ENCODE measurements around the gene PRKD2. TPM values are rescaled to one million over a fixed set of nuclear protein-coding genes. Genes with fewer than 3 reads are reported as not detected.
A peak's percentile ranks its signal among the peaks of the same experiment; 100 is the strongest.

The PRKD2 gene
- total RNA-seq, 1 experiment from 2014 or later, result 100 TPM

DNA sequence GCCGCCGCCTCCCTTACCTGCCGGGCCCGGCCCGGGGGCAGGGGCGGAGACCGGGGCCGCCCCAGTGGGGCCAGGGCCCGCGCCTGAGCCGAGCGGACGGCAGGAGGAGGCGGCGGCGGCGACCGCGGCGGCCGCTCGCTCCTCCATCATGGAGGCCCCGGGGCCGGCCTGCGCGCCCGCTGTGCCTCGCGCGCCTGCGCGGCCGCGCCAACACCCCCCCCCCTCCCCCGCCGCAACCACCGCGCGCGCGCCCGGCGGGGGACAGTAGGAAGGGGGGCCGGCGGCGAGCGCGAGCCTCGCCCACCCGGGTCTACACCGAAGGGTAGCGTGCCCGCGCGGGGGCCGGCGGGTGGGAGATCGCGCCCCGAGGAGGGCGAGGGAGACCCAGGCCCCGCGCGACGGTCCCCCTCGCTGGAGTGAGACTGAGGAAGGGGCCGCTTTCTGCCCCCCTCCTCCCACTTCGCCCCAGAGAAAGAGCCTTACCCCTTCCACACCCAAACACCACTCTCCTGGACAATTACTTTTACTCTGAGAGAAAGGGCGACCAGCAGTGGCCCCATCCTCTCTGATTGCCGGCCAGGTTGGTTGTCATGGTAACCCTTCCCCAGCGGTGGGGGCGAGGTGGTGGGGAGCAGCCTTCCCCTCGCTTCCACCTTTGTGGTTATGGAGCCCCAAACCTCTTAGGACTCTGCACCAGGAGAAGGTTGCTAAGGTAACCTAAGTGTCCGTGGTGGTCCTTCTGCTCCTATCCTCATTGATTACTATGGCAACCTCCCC lies 29.6 kb upstream of the PRKD2 start, which contains the start of gene STRN4:
Gene STRN4, minus strand, starts transcription at position 170 of the 777 bp plus-strand sequence. Its CDS starts 20 bp downstream, at position 150.
- peaks cover 6% of the 10 kb centered on the region for H3K36me3 Mint-ChIP-seq
- TF ChIP-seq CBFB (CRISPR knock-in tag; IDR thresholded peaks at IDR 0.05; ENCODE audit: low read depth), result 0 out of 2 replicates have a peak, but pooled peaks have one; percentile 46
- TF ChIP-seq, protein P1, sequence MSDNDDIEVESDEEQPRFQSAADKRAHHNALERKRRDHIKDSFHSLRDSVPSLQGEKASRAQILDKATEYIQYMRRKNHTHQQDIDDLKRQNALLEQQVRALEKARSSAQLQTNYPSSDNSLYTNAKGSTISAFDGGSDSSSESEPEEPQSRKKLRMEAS (CRISPR knock-in tag; IDR thresholded peaks at IDR 0.05), result 0 out of 2 replicates have a peak, but pooled peaks have one; percentile 33
- TF ChIP-seq, protein P2, sequence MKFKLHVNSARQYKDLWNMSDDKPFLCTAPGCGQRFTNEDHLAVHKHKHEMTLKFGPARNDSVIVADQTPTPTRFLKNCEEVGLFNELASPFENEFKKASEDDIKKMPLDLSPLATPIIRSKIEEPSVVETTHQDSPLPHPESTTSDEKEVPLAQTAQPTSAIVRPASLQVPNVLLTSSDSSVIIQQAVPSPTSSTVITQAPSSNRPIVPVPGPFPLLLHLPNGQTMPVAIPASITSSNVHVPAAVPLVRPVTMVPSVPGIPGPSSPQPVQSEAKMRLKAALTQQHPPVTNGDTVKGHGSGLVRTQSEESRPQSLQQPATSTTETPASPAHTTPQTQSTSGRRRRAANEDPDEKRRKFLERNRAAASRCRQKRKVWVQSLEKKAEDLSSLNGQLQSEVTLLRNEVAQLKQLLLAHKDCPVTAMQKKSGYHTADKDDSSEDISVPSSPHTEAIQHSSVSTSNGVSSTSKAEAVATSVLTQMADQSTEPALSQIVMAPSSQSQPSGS (CRISPR knock-in tag; IDR thresholded peaks at IDR 0.05; ENCODE audit: borderline replicate concordance, low read depth), result no peak
- TF ChIP-seq FOXJ3 (CRISPR knock-in tag; IDR thresholded peaks at IDR 0.05; ENCODE audit: borderline replicate concordance), result no peak
- TF ChIP-seq, protein P3, sequence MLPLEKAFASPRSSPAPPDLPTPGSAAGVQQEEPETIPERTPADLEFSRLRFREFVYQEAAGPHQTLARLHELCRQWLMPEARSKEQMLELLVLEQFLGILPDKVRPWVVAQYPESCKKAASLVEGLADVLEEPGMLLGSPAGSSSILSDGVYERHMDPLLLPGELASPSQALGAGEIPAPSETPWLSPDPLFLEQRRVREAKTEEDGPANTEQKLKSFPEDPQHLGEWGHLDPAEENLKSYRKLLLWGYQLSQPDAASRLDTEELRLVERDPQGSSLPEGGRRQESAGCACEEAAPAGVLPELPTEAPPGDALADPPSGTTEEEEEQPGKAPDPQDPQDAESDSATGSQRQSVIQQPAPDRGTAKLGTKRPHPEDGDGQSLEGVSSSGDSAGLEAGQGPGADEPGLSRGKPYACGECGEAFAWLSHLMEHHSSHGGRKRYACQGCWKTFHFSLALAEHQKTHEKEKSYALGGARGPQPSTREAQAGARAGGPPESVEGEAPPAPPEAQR (CRISPR knock-in tag; IDR thresholded peaks at IDR 0.05), result no peak
- H3K4me3 Mint-ChIP-seq, result peak within 1 kb of the TSS; percentile 96
- H3K27me3 Mint-ChIP-seq (ENCODE audit: low read depth), result no peaks in the 10 kb centered on the region
- DNase-seq (ENCODE audit: low spot score) (peak; percentile 54), ATAC-seq (peak; percentile 15)
- no peaks in the 10 kb centered on the region for H3K9me3 Mint-ChIP-seq
- ChIA-PET CTCF (interaction anchor here (0.7 to 1.1 kb wide), 3 partner anchors 7 to 20 kb away, joined by 3 to 5 read pairs (median 4); no protein-coding TSS in a partner anchor), POLR2A (interaction anchor here (1.2 kb wide), 1 partner anchor 9 kb away, joined by 3 read pairs; no protein-coding TSS in a partner anchor)
- H3K27ac Mint-ChIP-seq, result peak within 1 kb of the TSS; percentile 84
- H3K4me1 Mint-ChIP-seq, result peaks cover 41% of the 10 kb centered on the region

DNA sequence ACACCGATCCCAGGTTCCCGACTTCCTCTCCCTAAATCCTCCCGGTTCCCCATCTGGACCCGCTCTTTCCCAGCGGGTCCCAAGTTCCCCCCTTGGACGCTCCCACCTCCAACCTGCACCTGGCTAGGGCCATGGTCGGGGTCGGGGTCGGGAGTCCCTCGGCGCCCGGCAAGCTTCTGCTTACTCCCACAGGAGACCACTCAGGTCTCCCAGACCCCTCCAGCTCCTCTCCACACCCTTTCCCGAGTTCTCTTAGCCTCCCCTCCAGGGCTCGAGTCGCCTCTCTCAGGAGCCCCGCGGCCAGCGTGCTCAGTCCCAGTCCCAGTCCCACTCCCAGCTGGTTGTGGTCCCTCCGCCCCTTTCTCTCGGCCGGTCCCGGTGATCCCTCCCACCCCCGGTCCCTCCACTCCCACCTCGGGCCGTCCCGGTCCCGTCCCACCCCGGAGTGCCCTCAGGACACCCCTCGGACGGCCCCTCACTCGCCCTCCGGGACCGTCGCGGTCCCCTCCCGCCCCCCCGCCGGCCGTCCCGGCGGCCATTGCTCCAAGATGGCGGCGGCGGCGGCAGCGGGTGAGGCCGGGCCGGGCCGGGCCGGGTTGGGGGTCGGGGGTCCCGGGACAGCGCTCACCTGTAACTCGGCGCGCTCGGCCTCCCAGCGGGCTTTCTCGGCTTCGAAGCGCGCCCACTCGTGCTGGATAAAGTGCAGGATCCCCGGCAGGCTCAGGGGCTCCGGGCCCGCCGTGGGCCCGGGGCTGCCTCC lies 28.8 kb upstream of the PRKD2 start, which contains the start of gene FKRP:
Gene FKRP, plus strand, starts transcription at position 537 of the 760 bp plus-strand sequence. CDS start 9,394 bp downstream, outside the sequence.
- CTCF ChIA-PET, result interaction anchor here (0.6 to 1.4 kb wide), 9 partner anchors 8 to 268 kb away, joined by 3 to 6 read pairs (median 3); no protein-coding TSS in a partner anchor
- POLR2A ChIA-PET, result interaction anchor here (1.2 kb wide), 1 partner anchor 8 kb away, joined by 3 read pairs; no protein-coding TSS in a partner anchor
- DNase-seq (ENCODE audit: low spot score), result peak; percentile 47

More for the DNA sequence above, 28.8 kb upstream of the PRKD2 start, which contains the start of gene FKRP:
- peak within 1 kb of the TSS; percentile 96 for H3K4me3 Mint-ChIP-seq
- peaks cover 46% of the 10 kb centered on the region for H3K4me1 Mint-ChIP-seq
- no peaks in the 10 kb centered on the region for H3K27me3 Mint-ChIP-seq (ENCODE audit: low read depth)
- TF ChIP-seq HMGA2 (CRISPR knock-in tag; IDR thresholded peaks at IDR 0.05), result no peak
- TF ChIP-seq, protein P4, sequence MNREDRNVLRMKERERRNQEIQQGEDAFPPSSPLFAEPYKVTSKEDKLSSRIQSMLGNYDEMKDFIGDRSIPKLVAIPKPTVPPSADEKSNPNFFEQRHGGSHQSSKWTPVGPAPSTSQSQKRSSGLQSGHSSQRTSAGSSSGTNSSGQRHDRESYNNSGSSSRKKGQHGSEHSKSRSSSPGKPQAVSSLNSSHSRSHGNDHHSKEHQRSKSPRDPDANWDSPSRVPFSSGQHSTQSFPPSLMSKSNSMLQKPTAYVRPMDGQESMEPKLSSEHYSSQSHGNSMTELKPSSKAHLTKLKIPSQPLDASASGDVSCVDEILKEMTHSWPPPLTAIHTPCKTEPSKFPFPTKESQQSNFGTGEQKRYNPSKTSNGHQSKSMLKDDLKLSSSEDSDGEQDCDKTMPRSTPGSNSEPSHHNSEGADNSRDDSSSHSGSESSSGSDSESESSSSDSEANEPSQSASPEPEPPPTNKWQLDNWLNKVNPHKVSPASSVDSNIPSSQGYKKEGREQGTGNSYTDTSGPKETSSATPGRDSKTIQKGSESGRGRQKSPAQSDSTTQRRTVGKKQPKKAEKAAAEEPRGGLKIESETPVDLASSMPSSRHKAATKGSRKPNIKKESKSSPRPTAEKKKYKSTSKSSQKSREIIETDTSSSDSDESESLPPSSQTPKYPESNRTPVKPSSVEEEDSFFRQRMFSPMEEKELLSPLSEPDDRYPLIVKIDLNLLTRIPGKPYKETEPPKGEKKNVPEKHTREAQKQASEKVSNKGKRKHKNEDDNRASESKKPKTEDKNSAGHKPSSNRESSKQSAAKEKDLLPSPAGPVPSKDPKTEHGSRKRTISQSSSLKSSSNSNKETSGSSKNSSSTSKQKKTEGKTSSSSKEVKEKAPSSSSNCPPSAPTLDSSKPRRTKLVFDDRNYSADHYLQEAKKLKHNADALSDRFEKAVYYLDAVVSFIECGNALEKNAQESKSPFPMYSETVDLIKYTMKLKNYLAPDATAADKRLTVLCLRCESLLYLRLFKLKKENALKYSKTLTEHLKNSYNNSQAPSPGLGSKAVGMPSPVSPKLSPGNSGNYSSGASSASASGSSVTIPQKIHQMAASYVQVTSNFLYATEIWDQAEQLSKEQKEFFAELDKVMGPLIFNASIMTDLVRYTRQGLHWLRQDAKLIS (CRISPR knock-in tag; IDR thresholded peaks at IDR 0.05; ENCODE audit: borderline replicate concordance), result no peak
- TF ChIP-seq, protein P5, sequence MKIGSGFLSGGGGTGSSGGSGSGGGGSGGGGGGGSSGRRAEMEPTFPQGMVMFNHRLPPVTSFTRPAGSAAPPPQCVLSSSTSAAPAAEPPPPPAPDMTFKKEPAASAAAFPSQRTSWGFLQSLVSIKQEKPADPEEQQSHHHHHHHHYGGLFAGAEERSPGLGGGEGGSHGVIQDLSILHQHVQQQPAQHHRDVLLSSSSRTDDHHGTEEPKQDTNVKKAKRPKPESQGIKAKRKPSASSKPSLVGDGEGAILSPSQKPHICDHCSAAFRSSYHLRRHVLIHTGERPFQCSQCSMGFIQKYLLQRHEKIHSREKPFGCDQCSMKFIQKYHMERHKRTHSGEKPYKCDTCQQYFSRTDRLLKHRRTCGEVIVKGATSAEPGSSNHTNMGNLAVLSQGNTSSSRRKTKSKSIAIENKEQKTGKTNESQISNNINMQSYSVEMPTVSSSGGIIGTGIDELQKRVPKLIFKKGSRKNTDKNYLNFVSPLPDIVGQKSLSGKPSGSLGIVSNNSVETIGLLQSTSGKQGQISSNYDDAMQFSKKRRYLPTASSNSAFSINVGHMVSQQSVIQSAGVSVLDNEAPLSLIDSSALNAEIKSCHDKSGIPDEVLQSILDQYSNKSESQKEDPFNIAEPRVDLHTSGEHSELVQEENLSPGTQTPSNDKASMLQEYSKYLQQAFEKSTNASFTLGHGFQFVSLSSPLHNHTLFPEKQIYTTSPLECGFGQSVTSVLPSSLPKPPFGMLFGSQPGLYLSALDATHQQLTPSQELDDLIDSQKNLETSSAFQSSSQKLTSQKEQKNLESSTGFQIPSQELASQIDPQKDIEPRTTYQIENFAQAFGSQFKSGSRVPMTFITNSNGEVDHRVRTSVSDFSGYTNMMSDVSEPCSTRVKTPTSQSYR (CRISPR knock-in tag; IDR thresholded peaks at IDR 0.05), result 0 out of 2 replicates have a peak, but pooled peaks have one; percentile 25
- 0 out of 2 replicates have a peak, but pooled peaks have one; percentile 19 for TF ChIP-seq NFE2L1 (CRISPR knock-in tag; IDR thresholded peaks at IDR 0.05)
- TF ChIP-seq FOXP1 (CRISPR knock-in tag; IDR thresholded peaks at IDR 0.05; ENCODE audit: borderline replicate concordance), result 0 out of 2 replicates have a peak, but pooled peaks have one; percentile 28
- H3K36me3 Mint-ChIP-seq, result peaks cover 4% of the 10 kb centered on the region
- H3K27ac Mint-ChIP-seq, result peak within 1 kb of the TSS; percentile 84
- H3K9me3 Mint-ChIP-seq, result no peaks in the 10 kb centered on the region
- peak; percentile 21 for ATAC-seq
